Measurements from ENCODE around the gene ZNF98.

DNA sequence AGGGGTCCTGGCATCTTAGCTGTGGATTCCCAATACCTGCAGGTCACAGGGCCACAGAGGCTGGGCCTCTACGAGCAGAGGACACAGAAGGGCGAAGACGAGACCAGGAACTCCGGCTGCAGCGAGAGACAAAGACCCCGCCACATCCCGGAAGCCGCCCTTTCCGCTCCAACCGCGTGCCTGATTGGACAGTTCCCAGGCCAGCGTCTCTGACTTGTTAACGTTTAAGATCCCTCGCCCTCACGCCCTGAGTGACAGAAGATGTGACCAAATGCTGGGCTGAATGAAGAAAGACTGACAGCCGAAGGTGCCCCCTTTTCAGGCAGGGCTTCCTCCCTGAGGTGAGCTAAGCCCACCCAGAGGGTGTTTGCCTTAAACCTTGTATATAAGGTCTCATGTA is at the start of gene ZNF98:
- TF ChIP-seq, protein P1, sequence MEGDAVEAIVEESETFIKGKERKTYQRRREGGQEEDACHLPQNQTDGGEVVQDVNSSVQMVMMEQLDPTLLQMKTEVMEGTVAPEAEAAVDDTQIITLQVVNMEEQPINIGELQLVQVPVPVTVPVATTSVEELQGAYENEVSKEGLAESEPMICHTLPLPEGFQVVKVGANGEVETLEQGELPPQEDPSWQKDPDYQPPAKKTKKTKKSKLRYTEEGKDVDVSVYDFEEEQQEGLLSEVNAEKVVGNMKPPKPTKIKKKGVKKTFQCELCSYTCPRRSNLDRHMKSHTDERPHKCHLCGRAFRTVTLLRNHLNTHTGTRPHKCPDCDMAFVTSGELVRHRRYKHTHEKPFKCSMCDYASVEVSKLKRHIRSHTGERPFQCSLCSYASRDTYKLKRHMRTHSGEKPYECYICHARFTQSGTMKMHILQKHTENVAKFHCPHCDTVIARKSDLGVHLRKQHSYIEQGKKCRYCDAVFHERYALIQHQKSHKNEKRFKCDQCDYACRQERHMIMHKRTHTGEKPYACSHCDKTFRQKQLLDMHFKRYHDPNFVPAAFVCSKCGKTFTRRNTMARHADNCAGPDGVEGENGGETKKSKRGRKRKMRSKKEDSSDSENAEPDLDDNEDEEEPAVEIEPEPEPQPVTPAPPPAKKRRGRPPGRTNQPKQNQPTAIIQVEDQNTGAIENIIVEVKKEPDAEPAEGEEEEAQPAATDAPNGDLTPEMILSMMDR (IDR thresholded peaks at IDR 0.05): no peak
- TF ChIP-seq POLR2A (IDR thresholded peaks at IDR 0.05): no peak

Data from uterus (tissue), 2 donors.